ENCODE results near the gene FOXP1. TPM values are rescaled to one million over a fixed set of nuclear protein-coding genes. Genes with fewer than 3 reads are reported as not detected.

FOXP1 gene
- polyA plus RNA-seq, 1 donor from 2014 or later: 5.6 TPM

- H3F3A ChIP-seq (ENCODE audit: insufficient read depth, low read length, poor library complexity, severe bottlenecking): no peaks in the 10 kb centered on the region
- H3K36me3 ChIP-seq (ENCODE audit: insufficient read depth, low read length): no peaks in the 10 kb centered on the region
- no peak overlapping the region for H3K27ac ChIP-seq (ENCODE audit: low read length)
- no peaks in the 10 kb centered on the region for H3K9me3 ChIP-seq (ENCODE audit: low read length)
- H3K9ac ChIP-seq (ENCODE audit: low read length): no peak overlapping the region
- H3K27me3 ChIP-seq (ENCODE audit: insufficient read depth, low read depth, low read length): no peaks in the 10 kb centered on the region
- H2AFZ ChIP-seq (ENCODE audit: low read depth, low read length): no peak overlapping the region
- no peaks in the 10 kb centered on the region for H3K9me2 ChIP-seq (ENCODE audit: insufficient read depth, low read length)
- no peaks in the 10 kb centered on the region for H4K20me1 ChIP-seq (ENCODE audit: insufficient read depth)
- TF ChIP-seq MXI1 (conservative IDR thresholded peaks at IDR 0.05; ENCODE audit: poor library complexity, severe bottlenecking) (no peak), RAD21 (conservative IDR thresholded peaks at IDR 0.05) (no peak), SMC3 (conservative IDR thresholded peaks at IDR 0.05; ENCODE audit: poor library complexity) (no peak), EP300 (conservative IDR thresholded peaks at IDR 0.05; ENCODE audit: poor library complexity, severe bottlenecking) (no peak), EZH2 (IDR thresholded peaks at IDR 0.05; ENCODE audit: borderline replicate concordance, insufficient read depth, low read length, poor library complexity, severe bottlenecking) (no peak), POLR2AphosphoS5 (IDR thresholded peaks at IDR 0.05) (no peak), TAF1 (IDR thresholded peaks at IDR 0.05; ENCODE audit: low read depth) (no peak)
- TF ChIP-seq, protein P1, sequence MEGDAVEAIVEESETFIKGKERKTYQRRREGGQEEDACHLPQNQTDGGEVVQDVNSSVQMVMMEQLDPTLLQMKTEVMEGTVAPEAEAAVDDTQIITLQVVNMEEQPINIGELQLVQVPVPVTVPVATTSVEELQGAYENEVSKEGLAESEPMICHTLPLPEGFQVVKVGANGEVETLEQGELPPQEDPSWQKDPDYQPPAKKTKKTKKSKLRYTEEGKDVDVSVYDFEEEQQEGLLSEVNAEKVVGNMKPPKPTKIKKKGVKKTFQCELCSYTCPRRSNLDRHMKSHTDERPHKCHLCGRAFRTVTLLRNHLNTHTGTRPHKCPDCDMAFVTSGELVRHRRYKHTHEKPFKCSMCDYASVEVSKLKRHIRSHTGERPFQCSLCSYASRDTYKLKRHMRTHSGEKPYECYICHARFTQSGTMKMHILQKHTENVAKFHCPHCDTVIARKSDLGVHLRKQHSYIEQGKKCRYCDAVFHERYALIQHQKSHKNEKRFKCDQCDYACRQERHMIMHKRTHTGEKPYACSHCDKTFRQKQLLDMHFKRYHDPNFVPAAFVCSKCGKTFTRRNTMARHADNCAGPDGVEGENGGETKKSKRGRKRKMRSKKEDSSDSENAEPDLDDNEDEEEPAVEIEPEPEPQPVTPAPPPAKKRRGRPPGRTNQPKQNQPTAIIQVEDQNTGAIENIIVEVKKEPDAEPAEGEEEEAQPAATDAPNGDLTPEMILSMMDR (IDR thresholded peaks at IDR 0.05; ENCODE audit: poor library complexity, severe bottlenecking): no peak
- TF ChIP-seq, protein P2, sequence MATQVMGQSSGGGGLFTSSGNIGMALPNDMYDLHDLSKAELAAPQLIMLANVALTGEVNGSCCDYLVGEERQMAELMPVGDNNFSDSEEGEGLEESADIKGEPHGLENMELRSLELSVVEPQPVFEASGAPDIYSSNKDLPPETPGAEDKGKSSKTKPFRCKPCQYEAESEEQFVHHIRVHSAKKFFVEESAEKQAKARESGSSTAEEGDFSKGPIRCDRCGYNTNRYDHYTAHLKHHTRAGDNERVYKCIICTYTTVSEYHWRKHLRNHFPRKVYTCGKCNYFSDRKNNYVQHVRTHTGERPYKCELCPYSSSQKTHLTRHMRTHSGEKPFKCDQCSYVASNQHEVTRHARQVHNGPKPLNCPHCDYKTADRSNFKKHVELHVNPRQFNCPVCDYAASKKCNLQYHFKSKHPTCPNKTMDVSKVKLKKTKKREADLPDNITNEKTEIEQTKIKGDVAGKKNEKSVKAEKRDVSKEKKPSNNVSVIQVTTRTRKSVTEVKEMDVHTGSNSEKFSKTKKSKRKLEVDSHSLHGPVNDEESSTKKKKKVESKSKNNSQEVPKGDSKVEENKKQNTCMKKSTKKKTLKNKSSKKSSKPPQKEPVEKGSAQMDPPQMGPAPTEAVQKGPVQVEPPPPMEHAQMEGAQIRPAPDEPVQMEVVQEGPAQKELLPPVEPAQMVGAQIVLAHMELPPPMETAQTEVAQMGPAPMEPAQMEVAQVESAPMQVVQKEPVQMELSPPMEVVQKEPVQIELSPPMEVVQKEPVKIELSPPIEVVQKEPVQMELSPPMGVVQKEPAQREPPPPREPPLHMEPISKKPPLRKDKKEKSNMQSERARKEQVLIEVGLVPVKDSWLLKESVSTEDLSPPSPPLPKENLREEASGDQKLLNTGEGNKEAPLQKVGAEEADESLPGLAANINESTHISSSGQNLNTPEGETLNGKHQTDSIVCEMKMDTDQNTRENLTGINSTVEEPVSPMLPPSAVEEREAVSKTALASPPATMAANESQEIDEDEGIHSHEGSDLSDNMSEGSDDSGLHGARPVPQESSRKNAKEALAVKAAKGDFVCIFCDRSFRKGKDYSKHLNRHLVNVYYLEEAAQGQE (IDR thresholded peaks at IDR 0.05; ENCODE audit: borderline replicate concordance): no peak
- H3K4me3 ChIP-seq (ENCODE audit: low read length): no peak overlapping the region
- no peak overlapping the region for H3K4me2 ChIP-seq (ENCODE audit: low read length)
- no peaks in the 10 kb centered on the region for H3K79me2 ChIP-seq (replicated peaks; ENCODE audit: insufficient read depth, low read length)
These were observed 478.6 kb downstream of the FOXP1 start for GRCh38 chr3:71104976-71105375.

- H3K9ac ChIP-seq (ENCODE audit: low read length): no peak overlapping the region
- no peaks in the 10 kb centered on the region for H3F3A ChIP-seq (ENCODE audit: insufficient read depth, low read length, poor library complexity, severe bottlenecking)
- H3K79me2 ChIP-seq (replicated peaks; ENCODE audit: insufficient read depth, low read length): no peaks in the 10 kb centered on the region
- H3K9me3 ChIP-seq (ENCODE audit: low read length): no peaks in the 10 kb centered on the region
- H3K4me2 ChIP-seq (ENCODE audit: low read length): no peak overlapping the region
- H4K20me1 ChIP-seq (ENCODE audit: insufficient read depth): no peaks in the 10 kb centered on the region
- H3K36me3 ChIP-seq (ENCODE audit: insufficient read depth, low read length): no peaks in the 10 kb centered on the region
- TF ChIP-seq, protein P1 (IDR thresholded peaks at IDR 0.05; ENCODE audit: poor library complexity, severe bottlenecking): no peak
- TF ChIP-seq, protein P2 (IDR thresholded peaks at IDR 0.05; ENCODE audit: borderline replicate concordance): no peak
- TF ChIP-seq EZH2 (IDR thresholded peaks at IDR 0.05; ENCODE audit: borderline replicate concordance, insufficient read depth, low read length, poor library complexity, severe bottlenecking): no peak
- no peak for TF ChIP-seq EP300 (conservative IDR thresholded peaks at IDR 0.05; ENCODE audit: poor library complexity, severe bottlenecking)
- no peak for TF ChIP-seq TAF1 (IDR thresholded peaks at IDR 0.05; ENCODE audit: low read depth)
- no peak for TF ChIP-seq SMC3 (conservative IDR thresholded peaks at IDR 0.05; ENCODE audit: poor library complexity)
- TF ChIP-seq MXI1 (conservative IDR thresholded peaks at IDR 0.05; ENCODE audit: poor library complexity, severe bottlenecking): no peak
- TF ChIP-seq RAD21 (conservative IDR thresholded peaks at IDR 0.05): no peak
- TF ChIP-seq POLR2AphosphoS5 (IDR thresholded peaks at IDR 0.05): no peak
- H2AFZ ChIP-seq (ENCODE audit: low read depth, low read length): no peak overlapping the region
- no peak overlapping the region for H3K4me3 ChIP-seq (ENCODE audit: low read length)
- no peaks in the 10 kb centered on the region for H3K27me3 ChIP-seq (ENCODE audit: insufficient read depth, low read depth, low read length)
- no peaks in the 10 kb centered on the region for H3K9me2 ChIP-seq (ENCODE audit: insufficient read depth, low read length)
- H3K27ac ChIP-seq (ENCODE audit: low read length): no peak overlapping the region
These were observed 479.0 kb downstream of the FOXP1 start for GRCh38 chr3:71104556-71104955.
